IPS-15b (cell line): ENCODE measurements around the gene MRPL14.

Experiments
- H3K27me3 ChIP-seq: one replicate; pipeline ENCODE4 v1.6.1; 2013; ENCODE audit warnings: low read length; ENCODE audit not compliant: control insufficient read depth, insufficient read depth
- H3K36me3 ChIP-seq: one replicate; pipeline ENCODE4 v1.6.1; 2013; ENCODE audit warnings: low read length; ENCODE audit not compliant: control insufficient read depth, insufficient read depth
- H3K4me1 ChIP-seq: one replicate; pipeline ENCODE4 v1.6.1; 2013; ENCODE audit warnings: mild to moderate bottlenecking, low read length; ENCODE audit not compliant: control insufficient read depth, insufficient read depth
- H3K4me3 ChIP-seq: one replicate; pipeline ENCODE4 v1.5.1; 2013; ENCODE audit warnings: low read depth, low read length
- H3K9ac ChIP-seq: one replicate; pipeline ENCODE4 v1.6.1; 2013; ENCODE audit warnings: low read depth, mild to moderate bottlenecking, low read length
- H3K9me3 ChIP-seq: one replicate; pipeline ENCODE4 v1.6.1; 2013; ENCODE audit warnings: mild to moderate bottlenecking, low read length; ENCODE audit not compliant: control insufficient read depth, insufficient read depth

The MRPL14 gene

DNA sequence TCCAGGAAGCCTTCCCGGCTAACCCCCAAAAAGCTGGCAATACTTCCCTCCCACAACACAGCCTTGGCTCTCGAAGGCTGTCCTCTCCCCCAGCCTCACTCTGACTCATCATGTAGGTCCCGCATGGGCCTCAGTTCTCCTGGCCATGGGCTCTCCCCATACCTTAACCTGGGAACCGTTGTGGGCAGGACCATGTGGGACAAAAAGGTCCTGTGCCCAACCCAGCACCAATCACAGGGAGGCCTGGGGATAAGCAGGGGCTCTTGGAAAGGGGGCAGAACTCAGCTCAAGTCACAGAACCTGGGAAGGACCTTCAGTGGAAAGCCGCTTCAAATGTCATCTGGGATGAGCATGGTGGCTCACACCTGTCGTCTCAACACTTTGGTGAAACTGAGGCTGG is 45.5 kb downstream of the MRPL14 start:
- H3K9ac ChIP-seq: no peak overlapping the region
- H3K9me3 ChIP-seq: no peaks in the 10 kb centered on the region
- peaks cover 3% of the 10 kb centered on the region for H3K4me1 ChIP-seq
- no peaks in the 10 kb centered on the region for H3K36me3 ChIP-seq
- H3K4me3 ChIP-seq: no peak overlapping the region
- no peaks in the 10 kb centered on the region for H3K27me3 ChIP-seq

DNA sequence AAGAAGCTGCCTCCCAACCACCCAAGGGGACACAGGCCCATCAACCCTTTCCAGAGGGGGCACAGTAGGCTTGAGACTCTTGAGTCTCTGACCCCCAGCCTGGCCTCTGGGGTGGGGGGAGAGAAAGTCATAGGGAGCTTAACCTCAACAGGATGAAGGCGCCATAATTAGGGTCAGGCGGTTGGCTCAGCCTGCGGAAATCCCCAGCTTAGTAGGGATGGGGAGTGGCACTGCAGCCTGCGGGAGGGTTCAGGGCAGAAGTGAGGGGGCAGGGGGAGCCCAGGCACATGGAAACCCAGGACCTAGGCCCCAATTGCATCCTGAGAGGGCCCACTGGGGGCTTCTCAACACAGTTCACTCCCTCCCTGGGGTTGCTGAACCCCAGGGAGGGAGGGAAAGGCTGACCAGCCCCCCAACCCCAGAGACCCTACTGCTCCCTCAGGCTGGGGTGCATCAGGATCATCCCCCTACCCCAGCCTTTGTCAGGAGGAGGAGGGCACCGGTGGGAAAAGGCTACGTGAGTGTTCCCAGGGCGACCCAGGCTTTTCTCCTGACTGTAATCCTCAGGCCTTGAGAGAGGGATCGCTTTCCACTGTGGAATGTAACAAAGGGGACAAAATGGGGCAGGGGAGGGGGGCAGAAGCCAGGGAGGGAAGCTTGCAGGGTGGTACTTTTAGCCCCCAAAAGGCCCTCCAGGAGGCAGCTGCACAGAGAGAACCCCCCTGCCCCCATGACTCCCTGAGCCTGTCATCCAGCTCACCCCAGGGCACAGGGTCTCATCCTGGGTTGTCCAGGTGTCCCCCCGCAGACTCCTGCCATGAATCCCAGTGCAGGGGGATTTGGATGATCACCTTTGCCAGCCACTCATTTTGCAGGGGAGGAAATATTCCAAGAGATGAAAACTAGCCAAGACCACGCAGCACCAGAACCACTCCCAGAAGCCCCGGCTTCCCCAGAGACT is 46.4 kb downstream of the MRPL14 start:
- H3K9me3 ChIP-seq: no peaks in the 10 kb centered on the region
- no peak overlapping the region for H3K4me3 ChIP-seq
- H3K4me1 ChIP-seq: peaks cover 8% of the 10 kb centered on the region
- no peaks in the 10 kb centered on the region for H3K36me3 ChIP-seq
- H3K9ac ChIP-seq: no peak overlapping the region
- H3K27me3 ChIP-seq: no peaks in the 10 kb centered on the region

DNA sequence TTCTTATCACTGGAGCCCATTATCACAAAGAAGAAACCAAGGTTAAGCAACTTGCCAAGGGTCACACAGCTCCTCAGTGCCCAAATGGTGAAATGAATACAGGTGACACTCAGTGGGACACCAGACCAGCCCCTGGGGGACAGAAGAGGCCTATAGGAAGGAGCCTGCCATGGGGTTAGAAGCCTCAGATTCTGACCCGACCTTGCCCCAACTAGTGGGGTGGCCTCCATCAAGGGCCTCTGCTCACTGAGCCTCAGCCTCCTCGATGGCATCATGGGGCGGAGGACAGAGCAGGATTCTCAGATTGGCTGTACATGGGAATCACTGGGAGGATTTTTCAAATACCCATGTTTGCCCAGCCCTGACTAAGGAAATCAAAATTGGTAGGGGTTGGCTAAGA is 47.6 kb downstream of the MRPL14 start:
- no peaks in the 10 kb centered on the region for H3K36me3 ChIP-seq
- H3K27me3 ChIP-seq: peaks cover 4% of the 10 kb centered on the region
- H3K4me3 ChIP-seq: no peak overlapping the region
- peaks cover 8% of the 10 kb centered on the region for H3K4me1 ChIP-seq
- H3K9ac ChIP-seq: no peak overlapping the region
- H3K9me3 ChIP-seq: no peaks in the 10 kb centered on the region

DNA sequence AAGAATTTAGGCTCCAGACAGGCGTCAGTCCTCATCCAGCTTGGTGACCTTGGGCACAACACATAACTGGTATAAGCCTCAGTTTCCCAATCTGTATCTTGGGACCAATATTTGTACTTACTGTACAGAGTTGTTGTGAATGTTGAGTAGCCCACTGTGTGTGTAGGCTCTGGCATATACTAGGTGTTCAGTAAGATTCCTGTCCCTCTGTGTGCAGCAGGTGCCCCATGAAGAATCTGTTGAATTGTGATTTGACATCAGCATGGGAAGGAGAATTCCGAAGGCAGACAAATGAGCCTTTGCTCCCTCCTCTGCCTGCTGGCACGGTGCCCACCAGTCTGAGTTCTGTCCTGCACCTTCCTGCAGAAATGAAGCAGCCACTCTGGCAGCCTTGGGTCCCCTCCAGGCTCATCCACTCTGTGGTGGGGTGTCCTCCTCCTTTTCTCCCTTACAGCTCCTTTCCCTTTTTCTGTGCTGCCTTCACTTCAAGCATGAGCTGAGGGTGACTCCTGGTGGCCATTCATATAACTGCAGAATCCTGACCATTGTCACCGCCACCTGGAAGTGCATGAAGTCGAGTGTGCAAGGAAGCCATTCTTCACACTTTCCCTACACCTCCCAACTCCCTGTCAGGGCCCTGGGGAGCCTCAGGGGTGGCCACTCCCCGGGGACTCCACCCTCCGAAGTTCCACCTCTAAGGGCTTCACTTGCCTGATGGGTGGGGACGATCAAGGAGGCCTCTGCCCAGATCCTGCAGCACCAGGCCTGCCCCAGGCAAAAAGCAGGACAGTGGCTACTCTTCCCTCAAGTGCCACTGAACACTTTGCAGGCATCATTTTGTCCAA is 48.2 kb downstream of the MRPL14 start:
- Histone ChIP-seq H3K9ac (no peak overlapping the region), H3K4me1 (peaks cover 10% of the 10 kb centered on the region)

DNA sequence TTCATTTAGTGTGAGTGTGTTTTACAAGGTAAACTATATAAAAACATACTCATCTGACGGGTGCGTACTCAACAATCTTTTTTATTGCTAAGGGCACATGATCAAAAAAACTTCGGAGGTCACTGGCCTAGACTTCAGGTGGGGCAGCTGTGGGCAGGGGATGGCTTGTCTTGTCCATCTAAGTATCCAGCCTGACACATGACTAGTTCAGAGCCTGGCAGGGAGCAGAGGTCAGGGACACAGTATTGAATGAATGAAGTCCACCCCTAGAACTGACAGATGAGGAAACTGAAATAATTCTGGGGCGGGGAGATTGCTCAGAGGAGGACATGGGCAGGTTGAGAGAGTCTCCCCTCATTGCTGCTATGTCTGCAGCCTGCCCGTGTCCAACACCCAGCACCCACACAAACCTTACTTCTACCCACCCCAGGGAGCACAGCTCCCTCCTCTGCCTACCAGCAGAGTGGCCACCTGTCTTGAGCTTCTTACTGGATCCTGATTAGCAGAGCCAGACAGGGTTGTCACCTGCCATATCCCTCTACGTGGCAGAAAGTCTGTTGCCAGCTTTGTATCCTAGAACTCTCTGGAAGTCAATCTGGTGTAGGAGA is 48.9 kb downstream of the MRPL14 start:
- no peak overlapping the region for H3K9ac ChIP-seq
- H3K27me3 ChIP-seq: peaks cover 8% of the 10 kb centered on the region
- H3K4me3 ChIP-seq: no peak overlapping the region
- no peaks in the 10 kb centered on the region for H3K9me3 ChIP-seq
- H3K36me3 ChIP-seq: no peaks in the 10 kb centered on the region
- peaks cover 14% of the 10 kb centered on the region for H3K4me1 ChIP-seq

More for the DNA sequence above, 48.2 kb downstream of the MRPL14 start:
- Histone ChIP-seq H3K27me3 (peaks cover 8% of the 10 kb centered on the region), H3K4me3 (no peak overlapping the region), H3K9me3 (no peaks in the 10 kb centered on the region), H3K36me3 (no peaks in the 10 kb centered on the region)

DNA sequence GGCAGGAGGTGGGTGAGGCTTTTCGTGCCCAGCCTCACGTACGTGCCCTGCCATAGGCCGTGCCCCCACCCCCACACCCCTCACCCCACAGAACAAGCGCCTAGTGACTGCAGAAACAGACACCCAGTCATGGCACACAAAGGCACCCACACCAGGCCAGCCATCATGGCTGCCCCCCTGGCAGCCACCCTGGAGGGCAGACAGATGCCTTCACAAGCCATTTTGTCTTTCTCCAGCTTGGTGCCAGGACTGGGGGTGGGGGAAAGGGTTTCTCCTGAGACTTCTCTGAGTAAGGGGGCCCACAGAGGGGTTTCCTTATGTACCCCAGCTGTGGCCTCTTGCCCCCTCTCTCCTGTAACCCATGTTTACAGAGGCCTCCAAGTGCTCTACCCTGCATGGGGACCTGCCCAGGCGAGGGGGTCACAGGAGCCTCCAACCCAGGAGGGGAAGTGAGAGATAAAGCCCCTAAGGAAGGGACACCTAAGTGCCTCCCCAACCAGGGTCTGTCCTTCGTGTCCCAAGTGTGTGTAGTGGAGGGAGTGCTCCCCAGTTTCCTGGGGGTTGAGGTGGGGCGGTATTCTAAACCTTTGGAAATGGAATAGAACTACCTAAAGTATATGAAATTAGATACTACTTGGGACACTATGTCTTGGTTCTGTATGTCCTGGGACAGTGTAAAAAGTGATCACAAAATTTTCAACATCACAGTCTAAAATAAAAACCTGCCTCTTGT is 49.9 kb downstream of the MRPL14 start:
- peaks cover 8% of the 10 kb centered on the region for H3K27me3 ChIP-seq
- H3K4me1 ChIP-seq: peaks cover 17% of the 10 kb centered on the region
- H3K9ac ChIP-seq: no peak overlapping the region
- H3K36me3 ChIP-seq: no peaks in the 10 kb centered on the region
- H3K4me3 ChIP-seq: no peak overlapping the region
- H3K9me3 ChIP-seq: no peaks in the 10 kb centered on the region

DNA sequence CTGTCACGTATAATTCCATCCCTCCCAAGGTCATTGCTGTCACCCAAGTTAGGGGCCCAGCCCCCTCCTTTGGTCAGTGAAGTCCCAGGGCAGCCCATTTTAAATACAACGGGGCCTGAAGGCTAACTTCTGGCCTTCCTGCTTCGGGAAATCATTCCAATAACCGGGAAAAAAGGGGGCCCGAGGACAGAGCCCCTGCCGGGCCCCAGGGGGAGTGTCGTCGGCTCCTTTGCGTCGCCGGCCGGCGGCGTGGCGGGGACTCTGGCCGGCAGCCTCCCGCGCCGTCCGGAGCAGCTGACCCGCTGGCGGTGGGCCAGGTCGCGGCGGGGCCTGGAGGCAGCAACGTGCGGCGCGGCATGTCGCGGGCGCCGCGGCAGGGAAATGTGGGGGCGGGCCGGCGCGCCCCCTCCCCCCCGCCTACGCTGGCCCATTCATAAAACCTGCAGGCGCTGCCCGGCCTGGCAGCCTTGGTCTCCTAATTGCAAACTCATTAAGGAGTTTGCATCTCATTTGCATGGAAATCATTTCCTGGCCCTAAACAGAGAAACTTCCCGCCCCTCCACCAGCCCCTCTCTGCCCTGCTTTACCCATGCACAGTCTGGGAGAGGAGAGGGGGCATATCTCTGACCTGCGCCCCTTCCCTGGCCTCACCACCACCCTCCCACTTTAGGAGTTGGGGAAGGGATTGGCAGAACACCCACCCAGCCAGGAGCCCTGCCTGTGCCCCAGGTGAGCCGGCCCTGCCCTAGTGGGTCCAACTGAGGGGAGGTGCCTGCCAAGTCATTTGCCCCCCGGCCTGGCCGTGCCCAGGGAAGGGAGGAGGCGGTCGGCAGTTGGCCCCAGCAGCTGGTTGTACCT is 50.7 kb downstream of the MRPL14 start:
- Histone ChIP-seq H3K9me3 (no peaks in the 10 kb centered on the region), H3K4me3 (peak overlapping the region; percentile 22), H3K9ac (no peak overlapping the region), H3K36me3 (no peaks in the 10 kb centered on the region), H3K27me3 (peaks cover 8% of the 10 kb centered on the region), H3K4me1 (peaks cover 17% of the 10 kb centered on the region)

DNA sequence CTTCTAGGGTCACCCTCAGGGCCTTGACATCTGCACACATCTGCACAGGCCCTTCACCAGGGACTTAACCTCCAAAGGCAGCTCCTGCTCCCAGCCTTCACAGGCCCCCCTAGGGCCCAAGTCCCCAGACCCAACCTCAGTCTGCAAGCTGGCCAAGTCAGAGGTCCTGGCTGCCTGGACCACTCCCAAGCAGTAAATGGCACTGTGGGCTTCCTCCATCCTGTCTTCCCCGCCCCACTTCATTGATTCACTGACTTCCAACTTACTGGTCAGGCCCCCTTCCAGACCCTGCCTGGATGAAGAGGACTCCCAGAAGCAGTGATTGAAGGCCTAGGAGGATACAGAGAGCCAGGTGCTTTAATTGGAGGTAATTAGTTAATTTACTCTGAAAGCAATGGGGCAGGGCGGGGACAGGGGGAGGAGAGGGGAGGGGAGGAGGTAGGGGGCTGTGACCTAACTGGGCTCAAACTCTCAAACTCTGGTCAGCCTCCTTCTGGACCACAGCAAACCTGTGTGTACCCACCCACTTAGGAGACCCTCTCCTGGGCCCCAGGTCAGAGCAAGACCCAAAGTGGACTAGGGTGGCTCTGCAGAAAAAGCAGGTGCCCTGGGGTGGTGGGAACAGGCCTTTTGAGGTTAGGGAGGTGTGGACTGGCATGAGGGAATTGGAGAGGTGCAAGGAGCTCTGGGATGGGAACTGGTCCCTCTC is 51.5 kb downstream of the MRPL14 start:
- H3K4me1 ChIP-seq: peaks cover 17% of the 10 kb centered on the region
- H3K36me3 ChIP-seq: no peaks in the 10 kb centered on the region
- no peaks in the 10 kb centered on the region for H3K9me3 ChIP-seq
- peak overlapping the region; percentile 22 for H3K4me3 ChIP-seq
- no peak overlapping the region for H3K9ac ChIP-seq
- peaks cover 8% of the 10 kb centered on the region for H3K27me3 ChIP-seq

DNA sequence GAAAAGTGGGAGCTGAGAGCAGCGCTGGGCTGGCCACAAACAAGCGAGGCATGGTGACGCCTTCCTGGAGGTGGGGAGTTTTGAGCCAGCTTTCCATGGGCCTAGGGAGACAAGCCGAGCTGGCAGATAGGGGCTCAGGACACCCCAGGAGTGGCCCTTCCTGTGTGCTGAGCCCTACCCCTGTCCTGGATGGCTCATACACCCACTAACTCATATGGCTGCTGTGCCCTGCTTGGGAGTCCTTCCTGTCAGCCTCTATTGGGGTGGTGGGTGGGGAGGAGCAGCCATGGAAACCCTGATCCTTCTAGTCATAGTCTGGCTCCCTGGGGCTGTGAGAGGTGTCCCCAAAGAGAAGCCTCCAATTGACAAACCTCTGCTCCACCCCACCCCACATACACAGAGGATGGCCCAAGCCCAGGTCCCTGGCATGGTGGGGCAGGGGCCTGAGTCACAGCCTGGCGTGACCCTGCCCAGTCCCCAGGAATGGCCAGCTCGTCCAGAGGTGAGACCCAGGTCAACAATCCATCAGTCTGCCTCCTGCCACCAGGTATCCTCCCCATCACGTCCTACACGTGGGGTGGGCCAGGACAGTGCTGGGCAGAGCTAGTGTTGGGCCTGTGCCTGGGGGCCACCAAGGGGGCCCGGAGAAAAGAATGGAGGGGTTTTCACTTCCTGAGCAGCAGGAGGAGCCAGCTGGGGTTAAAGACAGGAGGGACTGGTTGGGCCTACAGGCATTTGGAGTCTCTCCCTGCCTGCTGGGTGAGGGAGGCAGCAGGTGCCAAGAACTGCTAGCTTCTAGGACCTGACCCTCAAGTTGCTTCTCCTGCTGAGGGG is 52.2 kb downstream of the MRPL14 start:
- Histone ChIP-seq H3K9me3 (no peaks in the 10 kb centered on the region), H3K36me3 (no peaks in the 10 kb centered on the region), H3K4me1 (peaks cover 17% of the 10 kb centered on the region), H3K4me3 (no peak overlapping the region), H3K27me3 (peaks cover 8% of the 10 kb centered on the region), H3K9ac (peak overlapping the region; percentile 42)
